NK-92 (cell line): ENCODE data around the gene C16orf96.

ENCODE experiments used
- DNase-seq: peaks from one replicate; lab custom pipeline; 2025; ENCODE audit not compliant: unreplicated experiment; lab: John Stamatoyannopoulos, UW

The C16orf96 gene

DNA sequence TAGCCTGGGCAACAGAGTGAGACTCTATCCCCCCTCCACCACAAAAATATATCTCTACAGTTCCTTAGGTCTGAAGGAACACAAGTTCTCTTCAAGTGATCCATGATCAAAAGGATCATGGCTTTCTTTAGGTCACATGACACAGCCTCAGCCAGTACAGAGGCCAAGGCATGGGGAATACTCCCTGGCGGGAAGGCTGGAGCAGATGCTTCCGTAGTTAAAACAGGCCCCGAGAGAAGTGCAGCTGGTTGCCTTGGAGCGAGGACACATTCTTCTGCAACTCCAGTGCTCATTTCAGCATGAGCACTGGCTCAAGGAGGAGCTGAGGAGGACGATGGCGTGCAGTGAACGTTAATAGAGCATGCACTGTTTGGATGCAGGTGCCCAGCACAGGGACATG, 31.1 kb upstream of the C16orf96 start:
- DNase-seq = no peak

DNA sequence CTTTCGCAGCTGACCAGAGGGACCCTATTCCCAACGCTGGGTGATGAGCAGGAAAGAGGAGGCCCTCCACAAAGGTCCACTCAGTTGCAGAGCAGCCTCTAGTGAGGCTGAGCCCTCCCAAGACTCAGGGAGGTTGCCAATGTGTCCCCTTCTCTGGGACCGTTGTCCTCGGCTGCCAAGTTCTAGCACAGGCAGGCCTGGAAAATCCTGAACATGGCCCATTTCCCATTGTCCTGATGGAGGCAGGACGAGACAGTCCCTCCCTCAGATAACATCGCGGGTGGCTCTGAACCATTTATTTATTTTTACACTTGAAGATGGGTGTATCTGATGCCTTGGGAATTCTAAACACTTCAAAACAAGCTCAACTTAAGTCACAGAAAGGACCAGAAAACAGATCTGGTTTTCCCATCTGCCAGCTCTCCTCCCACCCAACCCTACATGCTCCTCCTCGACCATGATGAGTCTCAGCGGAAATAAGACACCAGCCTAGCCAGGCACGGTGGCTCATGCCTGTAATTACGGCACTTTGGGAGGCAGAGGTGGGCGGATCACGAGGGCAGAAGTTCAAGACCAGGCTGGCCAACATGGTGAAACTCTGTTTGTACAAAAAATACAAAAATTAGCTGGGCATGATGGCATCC, 30.4 kb upstream of the C16orf96 start:
- DNase-seq = no peak

DNA sequence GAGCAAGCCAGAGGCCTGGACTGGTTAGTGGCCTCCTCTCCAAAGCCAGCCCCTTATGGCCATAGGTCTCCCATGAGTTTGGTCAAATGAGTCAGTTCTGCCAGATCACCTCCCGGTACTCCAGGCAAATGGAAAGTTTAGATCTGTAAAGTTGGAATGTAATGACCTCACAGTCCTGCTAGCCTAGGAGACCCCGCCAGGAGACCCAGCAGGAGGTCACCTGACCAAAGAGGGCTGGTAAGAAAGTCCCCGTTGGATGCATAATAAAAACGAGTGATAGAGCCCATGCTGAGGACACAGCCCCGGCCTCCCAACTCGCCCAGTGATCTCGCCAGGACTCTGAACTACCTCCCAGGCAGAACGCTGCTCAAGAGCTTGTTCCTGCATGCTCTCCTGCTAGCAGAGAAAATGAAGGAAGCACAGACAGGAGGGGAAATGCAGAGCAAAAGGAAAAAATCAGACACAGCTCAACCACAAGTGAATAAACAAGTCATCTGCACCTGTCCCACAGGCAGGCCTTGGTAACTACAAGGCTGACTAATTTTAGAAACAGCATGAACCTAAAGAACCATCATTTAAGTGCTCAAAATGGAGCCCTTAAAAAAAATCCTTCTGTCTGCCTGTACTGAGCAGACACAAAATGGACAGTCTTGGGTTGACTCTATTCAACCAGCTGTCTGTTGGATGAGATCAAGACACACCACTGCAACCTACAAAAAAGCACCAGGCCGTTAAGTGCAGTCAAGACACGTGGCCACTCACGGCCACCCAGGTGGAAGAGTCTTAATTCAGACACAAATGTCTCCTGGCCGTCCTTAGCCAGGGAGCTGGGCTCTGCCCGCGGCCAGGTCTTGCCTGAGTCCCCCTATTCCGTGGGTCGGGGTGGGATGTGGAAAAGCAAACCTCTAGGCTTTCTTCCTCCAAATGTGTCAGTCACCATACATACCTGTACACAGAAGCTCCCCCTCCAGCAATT, 26.8 kb upstream of the C16orf96 start:
- no peak for DNase-seq

DNA sequence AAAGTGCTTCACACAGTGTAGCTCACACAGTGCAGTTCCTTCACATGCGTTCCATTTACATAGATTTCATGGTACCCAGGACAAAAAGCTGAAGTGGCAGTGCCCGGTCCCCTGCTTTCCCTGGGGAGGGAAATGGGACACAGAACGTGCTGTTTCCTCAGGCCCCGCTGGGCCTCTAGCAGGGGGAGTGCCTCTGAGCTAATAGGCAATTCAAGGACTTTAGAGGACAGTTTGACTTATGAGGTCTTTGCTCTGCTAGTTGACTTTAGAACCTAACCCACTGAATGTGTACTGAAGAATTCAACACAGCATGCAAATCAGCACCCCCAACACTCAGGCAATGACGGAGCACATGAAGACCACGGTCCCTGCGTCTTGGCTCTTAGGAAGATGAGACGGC, 24.3 kb upstream of the C16orf96 start:
- DNase-seq = no peak

DNA sequence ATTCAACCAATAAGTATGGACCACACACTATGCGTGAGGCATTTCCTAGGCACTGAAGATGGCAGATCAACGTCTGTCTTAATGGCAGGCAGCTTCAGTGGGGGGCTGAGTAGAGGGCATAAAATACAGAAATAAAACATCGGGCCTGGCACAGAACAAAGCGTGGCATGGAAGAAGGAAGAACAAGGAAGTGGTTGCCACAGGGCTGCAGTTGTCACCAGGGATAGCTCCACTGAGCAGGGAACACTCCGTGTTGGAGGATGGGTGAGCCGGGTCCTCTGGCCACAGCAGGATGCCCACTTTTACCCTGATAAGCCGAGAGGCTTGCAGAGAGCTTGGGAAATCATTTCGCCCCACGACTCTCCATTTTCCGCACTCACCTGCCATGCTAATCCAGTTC, 23.9 kb upstream of the C16orf96 start:
- DNase-seq = no peak

DNA sequence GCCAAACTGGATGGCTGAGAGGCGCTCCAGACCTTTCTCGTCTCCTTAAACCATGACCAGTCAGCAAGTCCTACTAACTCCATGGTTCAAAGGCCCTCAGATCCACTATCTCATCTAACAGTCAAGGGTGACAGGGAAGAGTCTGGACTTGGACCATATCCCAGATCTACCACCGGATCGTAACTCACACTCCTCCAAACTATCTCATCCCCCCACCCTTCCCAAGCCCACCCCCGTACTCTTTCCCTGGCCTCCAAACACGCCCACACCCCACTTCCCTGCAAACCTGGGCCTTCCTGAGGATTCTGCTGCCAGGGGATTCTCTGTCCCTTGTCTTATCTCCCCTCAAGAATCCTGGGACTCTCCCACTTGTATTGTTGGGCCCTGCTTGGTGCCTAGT, 22.6 kb upstream of the C16orf96 start:
- no peak for DNase-seq

DNA sequence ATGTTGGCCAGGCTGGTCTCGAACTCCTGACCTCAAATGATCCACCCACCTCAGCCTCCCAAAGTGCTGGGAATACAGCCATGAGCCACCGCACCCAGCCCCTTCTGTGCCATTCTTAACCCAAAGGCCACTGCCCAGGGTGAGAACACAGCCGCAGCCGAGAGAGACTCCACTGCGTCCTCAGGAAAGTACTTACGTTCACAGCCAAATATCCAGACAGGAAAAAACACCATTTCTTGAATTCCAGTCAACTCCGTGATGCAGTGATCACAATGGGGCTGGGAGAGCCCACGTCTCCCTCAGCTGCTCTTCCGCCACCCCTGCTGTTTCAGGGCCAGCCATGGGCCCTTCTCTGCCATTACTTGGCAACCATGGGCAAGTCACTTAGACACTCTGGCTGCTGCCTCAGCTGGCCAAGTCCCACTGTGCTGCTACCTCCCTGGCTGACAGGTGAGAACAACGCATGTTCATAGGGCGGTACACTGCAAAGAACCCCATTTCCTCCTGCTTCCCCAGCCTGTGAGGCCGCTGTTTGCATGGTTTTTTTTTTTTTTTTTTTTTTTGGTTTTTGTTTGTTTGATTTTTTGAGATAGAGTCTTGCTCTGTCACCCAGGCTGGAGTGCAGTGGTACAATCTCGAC, 21.9 kb upstream of the C16orf96 start:
- no peak for DNase-seq

DNA sequence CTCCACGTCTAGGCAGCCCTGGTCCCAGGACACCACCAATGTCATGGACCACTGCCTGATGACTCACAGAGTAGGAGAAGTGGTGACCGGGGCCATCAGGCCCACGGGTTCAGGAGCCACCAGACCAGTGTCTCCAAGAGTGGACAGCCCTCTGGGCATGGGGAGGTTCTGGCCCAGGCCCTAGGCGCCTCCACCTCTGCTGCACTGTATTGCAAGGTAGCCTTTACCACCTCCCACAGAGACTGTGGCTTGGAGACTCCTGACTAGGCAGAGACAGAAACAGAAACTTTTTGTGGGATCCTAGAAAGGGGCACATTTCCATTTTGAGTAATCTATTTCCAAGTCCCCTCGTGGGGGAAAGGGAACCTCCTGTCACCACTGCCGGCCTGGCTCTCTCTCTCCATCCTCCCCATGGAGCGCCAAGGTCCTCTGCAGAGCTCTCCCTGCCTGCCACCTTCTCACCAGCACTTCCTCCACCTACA, 20.5 kb upstream of the C16orf96 start:
- no peak for DNase-seq

DNA sequence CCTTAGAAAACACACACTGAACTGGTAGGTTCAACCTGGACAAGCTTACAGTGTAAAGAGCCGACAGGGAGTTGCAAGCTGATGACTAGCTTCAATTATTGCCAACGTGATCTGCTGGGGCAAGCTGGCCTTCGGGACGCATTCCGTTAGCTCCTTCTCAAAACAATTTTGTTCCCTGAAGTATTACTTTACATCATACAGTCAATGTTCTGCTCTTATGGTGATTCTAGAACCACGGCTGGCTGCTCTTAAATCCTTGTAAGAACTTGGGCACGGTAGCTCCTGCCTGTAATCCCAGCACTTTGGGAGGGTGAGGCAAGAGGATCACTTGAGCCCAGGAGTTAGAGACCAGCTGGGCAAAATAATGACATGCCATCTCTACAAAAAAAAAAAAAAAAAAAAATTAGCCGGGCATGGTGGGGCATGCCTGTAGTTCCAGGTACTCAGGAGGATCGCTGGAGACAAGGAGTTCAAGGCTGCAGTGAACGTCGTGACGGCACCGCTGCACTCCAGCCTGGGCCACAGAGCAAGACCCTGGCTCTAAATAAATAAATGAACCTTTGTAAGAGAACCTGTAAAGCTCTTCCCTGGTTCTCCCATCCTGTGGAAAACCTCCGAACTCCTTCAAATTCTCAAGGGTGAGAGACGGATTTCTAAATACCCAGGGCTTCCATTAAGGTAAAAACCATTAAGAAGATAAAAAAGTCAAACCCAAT, 19.6 kb upstream of the C16orf96 start:
- DNase-seq = no peak

DNA sequence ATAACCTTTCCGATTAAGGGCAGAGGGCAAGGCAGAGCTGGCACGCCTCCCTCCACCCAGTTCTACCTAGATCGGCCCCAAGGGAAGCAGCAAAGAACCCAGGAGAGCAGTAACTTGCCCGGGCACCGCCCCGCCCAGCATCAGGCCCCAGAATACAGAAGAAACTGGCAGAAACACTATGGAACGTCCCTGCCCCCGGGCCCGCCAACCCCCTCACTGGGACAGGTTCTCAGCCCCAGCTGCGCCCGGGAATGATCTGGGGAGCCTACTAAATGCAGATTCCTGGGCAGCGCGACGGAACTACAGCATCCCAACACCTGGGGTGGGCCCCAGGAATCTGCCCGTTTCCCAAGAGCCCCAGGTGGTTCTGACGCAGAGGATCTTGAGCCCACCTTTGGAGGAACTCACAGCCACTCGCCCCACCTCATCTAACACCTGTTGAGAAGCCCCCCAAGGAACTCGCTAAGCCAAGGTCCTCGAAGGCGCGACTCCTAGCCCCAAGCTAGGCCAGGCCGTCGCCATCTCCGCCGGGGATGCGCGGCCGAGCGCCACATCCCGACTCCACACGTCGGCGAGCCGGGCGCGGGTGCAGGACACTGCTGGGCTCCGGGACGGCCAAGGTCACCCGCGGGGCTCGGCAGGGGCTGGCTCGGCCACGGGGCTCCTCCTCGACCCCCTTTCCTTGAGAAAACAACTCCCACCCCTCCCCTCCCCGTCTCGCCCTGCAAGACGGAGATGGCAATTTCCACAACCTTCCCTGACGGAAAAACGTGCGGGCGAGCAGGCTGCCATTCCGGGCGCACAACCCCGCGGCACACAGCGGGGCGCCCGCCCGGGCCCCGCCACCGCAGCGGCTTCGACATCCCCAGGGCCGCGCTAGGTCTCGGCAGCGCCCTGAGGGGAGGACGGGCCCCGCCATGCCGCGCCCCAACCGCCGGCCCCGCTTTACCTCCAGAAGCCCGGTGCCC, 18.5 kb upstream of the C16orf96 start:
- DNase-seq = no peak

DNA sequence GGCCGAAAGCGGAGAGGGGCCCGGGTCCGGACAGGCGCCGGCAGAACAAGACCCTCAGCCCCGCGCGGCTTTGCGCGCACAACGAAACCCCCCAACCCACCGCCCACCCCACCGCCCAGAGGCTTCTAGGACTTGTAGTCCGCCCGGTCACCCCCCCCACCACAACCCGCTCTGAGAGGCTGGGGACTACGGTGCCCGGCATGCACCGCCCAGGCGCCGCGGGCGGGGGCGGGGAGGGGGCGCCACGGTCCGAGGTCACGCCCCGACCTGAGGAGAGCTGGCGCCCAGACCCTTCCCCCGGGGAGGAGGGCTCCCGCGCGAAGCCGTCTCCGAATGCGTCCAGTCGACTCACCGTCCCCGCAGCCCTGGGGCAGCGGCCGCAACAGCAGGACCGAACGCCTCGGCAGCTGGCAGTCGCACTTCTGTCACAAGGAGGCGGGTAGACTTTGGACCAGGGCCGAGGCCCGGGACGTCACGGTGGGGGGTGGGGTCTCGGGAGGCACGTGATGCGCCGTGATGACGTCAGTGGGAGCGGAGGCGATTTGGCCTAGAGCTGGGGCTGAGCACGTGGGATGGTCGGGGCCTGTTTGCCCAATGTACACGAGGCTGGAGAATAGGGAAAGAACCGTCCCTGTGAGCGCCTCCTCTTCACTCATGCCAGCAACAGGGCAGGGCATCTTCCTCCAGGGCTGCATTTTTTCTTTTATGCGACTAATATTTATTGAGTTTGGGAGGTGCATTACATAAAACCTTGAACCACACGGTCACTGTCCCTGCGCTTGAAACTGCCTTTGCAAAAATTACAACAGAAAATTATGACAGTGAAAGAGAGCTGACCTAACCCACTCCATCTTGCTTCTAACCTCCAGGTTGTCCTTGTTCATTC, 17.5 kb upstream of the C16orf96 start, which contains the start of gene CDIP1:
Gene CDIP1 (minus strand): TSS at position 424 of the 886 bp plus-strand sequence. CDS start 24,643 bp downstream, outside the sequence.
- DNase-seq = peak; percentile 37

DNA sequence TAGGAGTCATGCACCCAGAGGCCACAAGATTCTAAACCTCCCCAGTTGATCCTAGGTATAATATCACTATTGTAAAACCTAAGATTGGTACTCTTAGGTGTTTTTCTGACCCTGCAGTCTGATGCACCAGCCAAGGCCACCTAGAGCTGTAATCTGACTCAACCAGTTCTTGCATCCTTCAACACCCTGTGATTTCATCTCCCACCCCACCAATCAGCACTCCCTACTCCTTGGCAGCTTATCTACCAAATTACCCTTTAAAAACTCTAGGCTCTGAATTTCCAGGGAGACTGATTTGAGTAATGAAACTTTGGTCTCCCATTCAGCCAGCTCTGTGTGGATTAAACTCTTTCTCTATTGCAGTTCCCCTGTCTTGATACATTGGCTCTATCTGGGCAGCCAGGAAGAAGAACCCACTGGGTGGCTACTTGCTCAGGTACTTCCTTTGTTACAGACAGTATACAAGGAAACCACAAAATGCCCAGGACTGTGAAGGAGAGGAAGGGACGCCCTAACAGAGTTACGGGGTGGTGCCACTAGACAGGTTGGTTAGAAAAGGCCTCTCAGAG, 16.3 kb upstream of the C16orf96 start:
- no peak for DNase-seq

DNA sequence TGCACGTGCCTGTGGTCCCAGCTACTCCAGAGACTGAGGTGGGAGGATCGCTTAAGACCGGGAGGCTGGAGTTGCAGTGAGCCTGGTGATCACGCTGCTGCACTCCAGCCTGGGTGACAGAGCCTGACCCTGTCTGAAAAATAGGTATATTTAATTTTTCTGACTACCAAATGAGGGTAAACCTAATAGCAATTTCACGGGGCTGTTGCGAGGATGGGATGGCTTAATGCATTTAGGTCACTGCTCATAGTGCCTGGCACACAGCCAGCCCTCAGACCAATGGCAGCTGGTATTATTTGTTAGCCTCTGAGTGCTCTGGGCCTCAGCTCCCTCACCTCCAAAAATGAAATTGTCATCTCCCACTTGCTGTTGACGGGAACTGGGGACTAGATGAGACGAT, 11.7 kb upstream of the C16orf96 start:
- no peak for DNase-seq

DNA sequence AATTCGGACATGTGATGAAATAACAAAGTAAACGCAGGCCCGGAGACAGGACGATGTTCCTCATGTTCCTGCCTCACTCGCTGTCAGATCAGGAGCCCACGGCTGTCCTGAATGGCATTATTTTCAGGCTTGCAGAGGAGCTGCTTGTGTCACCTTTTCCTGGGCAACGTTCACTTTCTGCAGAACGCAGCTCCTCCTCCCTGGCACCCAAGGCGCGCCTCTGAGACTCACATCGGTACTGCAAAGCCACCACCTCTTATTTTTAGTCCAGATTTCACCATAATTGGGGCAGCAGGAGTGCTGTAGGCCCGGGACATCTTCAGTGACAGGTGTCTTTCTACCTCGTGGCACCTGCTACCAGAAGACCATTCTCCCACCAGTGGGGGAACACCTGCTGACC, 8.0 kb upstream of the C16orf96 start:
- no peak for DNase-seq

DNA sequence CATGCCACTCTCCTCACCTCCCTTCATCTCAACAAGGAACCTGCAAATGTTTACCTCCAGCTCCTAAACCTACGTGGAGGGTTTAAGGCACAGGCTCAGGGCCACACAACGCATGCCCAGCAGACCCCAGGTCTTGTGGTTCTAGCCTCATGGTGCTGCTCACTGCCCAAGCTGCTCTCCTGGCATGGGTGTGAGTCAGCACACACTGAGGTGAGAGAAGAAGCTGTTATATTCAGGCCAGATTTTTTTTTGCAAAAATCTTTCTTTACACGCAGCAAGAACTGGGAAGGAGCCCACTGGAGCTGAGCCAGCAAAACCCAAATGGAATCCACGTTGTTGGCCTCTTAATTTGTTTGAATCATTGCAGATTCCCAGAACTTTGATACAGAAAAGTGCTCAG, 5.5 kb upstream of the C16orf96 start:
- no peak for DNase-seq

DNA sequence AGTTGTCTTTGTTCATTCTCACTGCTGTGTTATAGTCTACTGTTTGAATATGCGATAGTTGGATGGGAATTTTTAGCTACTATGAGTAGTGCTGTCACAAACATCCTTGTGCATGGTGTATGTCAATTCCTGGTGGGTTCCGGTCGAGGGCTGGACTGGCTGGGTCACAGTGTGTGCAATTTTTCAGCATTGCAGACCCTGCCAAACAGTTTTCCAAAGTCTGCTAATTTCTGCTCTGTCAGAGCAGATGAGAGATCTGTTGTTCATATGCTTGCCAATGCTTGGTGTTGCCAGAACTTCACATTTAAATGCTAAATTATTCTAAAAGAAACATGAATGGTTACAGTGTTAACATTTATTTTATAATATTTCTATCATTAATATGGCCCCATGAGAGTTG, 3.6 kb upstream of the C16orf96 start:
- DNase-seq = no peak

DNA sequence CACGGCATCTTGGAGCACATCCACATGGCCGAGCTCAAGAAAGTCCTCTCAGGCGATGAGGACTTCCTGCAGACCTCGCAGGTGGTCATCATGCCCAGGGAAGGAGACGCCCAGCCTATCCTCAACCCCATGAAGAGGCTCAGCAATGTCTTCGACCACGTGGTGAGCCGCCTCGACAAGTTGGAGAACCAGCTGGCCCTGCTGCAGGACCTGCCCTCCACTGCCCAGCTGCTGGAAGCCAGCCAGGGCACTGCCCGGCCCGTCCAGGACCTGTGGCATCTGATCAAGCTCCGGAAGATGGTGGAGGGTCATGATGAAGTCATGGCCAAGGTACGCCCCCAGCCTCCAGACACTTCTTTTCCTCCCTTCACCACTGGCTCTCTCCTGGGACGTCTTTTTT, 440 bp downstream of the C16orf96 start:
- no peak for DNase-seq

DNA sequence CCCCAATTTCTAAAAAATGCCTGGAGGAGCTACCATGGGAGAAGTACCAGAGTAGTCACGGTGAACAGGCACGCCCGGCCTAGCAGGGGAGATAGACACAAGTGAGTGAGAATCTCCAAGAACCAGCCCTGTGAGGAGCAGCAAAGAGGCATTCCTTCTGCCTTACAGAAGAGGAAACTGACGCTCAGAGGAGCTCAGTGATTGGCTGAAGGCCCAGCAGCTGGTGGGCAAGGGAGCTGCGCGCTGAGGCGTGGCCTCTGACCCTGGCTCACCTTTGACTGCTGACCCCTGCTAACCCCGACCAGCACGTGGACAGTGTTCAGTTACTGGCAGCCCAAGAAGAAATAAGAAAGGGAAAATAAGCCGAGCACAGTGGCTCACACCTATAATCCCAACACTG, 1.8 kb downstream of the C16orf96 start:
- no peak for DNase-seq

DNA sequence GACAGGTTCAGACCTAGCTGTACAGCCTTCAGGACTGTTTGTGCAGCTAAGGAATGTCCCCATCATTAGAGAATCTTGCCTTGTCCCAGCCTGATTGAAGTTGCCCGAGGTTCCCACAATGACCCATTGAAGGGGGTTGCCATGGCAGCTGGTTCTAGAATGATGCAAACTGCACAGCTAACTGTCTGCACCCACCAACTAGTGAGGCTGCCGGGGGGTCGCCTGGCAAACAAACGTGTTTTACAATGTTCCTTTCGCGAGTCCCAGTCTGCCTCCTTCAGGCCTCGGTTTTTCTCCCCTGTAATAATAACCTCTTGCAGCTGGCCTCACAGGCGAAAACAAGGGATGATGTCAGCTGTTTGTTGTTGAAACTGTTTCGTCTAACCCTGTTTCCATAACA, 5.5 kb downstream of the C16orf96 start:
- DNase-seq = no peak
